ENCODE results near the gene IGSF3. TPM values are rescaled to one million over a fixed set of nuclear protein-coding genes. Genes with fewer than 3 reads are reported as not detected.

IGSF3 gene
- total RNA-seq, 6 experiments from 2014 or later = 0.42 to 4.9 (median 1.8) TPM

DNA sequence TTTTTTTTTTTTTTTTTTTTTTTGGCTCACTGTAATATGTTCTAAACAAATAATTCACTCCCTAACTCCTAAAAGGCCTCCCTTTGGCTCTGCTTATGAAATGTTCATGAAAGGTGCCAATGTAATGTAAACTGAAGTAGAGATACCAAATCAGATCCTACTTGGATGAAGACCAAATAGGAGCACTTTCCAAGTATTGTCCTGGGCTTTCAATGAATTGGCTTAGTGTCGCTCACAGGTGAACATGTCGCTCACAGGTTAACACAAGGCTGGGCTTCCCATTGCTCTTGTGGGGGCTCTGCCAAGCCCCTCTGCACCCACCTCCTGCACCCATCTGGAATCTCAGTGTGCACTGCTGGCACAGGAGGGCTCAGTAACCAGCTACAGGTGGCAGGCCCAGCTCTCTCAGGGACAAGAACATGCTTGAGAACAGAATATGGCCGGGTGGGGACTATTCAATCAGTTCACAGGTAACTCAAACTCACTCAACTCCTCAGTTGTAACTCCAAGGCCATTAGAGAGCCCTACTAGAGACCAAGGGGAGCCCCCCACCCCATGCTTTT is 86.1 kb downstream of the IGSF3 start:
- H3K27me3 ChIP-seq = no peaks in the 10 kb centered on the region
- intact Hi-C loops (cut with DNase I) = loop anchor here in 1 of 2 donors (10.0 kb wide), 1 partner anchor 93 kb away; no protein-coding TSS in a partner anchor
- ATAC-seq = peak in 2 of 4 donors; percentile 35 to 45

DNA sequence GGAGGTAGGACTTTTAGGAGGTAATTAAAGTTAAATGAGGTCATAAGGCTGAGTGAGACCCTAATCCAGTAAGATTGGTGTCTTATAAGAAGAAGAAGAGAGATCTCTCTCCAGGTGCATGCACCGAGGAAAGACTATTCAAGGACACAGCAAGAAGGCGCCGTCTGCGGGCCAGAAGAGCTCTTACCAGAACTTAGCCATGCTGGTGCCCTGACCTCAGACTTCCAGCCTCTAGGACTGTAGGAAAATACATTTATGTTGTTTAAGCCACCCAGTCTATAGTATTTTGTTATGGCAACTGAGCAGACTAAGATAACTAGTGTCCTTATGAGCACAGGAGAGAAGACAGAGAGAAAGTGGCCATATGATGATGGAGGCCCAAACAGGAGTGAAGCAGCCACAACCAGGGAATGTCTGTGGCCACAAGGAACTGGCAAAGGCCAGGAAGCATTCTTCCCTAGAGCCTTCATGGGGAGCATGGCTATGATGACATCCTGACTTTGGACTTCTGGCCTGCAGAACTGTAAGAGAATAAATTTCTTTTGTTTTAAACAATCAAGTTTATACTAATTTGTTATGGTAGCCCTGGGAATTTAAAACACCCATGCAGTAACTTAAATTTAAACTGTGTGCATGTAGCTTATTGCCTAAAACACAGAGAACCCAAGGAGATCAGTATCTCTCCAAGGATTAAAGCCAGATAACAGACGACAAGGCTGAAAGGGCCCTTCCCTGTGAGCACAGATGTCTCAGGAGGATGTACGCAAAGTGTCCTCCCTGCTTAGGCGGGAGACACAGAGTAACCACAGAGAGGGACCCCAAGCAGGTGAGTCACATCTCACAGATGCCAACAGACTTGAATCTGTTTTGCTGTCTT is 86.8 kb downstream of the IGSF3 start:
- Histone ChIP-seq H3K4me1 (no peaks in the 10 kb centered on the region), H3K27me3 (no peaks in the 10 kb centered on the region), H3K27ac (no peak overlapping the region), H3K36me3 (no peaks in the 10 kb centered on the region), H3K4me3 (no peak overlapping the region), H3K9me3 (no peaks in the 10 kb centered on the region)
- 95% methylated on average over 3 of the region's 7 CpGs for WGBS (ENCODE audit: insufficient coverage, low coverage, low lambda C conversion rate, missing lambda C conversion rate)
- ATAC-seq (no peak), DNase-seq (no peak)
- intact Hi-C loops (cut with DNase I) = loop anchor here in 1 of 2 donors (10.0 kb wide), 1 partner anchor 94 kb away; no protein-coding TSS in a partner anchor
- no peak for TF ChIP-seq POLR2A (IDR thresholded peaks at IDR 0.05)
- TF ChIP-seq, protein P1, sequence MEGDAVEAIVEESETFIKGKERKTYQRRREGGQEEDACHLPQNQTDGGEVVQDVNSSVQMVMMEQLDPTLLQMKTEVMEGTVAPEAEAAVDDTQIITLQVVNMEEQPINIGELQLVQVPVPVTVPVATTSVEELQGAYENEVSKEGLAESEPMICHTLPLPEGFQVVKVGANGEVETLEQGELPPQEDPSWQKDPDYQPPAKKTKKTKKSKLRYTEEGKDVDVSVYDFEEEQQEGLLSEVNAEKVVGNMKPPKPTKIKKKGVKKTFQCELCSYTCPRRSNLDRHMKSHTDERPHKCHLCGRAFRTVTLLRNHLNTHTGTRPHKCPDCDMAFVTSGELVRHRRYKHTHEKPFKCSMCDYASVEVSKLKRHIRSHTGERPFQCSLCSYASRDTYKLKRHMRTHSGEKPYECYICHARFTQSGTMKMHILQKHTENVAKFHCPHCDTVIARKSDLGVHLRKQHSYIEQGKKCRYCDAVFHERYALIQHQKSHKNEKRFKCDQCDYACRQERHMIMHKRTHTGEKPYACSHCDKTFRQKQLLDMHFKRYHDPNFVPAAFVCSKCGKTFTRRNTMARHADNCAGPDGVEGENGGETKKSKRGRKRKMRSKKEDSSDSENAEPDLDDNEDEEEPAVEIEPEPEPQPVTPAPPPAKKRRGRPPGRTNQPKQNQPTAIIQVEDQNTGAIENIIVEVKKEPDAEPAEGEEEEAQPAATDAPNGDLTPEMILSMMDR (IDR thresholded peaks at IDR 0.05) = no peak

More for the DNA sequence above, 86.1 kb downstream of the IGSF3 start:
- Histone ChIP-seq H3K9me3 (no peaks in the 10 kb centered on the region), H3K4me3 (no peak overlapping the region), H3K4me1 (no peaks in the 10 kb centered on the region), H3K36me3 (no peaks in the 10 kb centered on the region), H3K27ac (no peak overlapping the region)
- WGBS (ENCODE audit: insufficient coverage, low coverage, low lambda C conversion rate, missing lambda C conversion rate) = 89% methylated on average over 1 of the region's 3 CpGs
- TF ChIP-seq, protein P1 (IDR thresholded peaks at IDR 0.05) = no peak
- no peak for TF ChIP-seq POLR2A (IDR thresholded peaks at IDR 0.05)
- DNase-seq = no peak

DNA sequence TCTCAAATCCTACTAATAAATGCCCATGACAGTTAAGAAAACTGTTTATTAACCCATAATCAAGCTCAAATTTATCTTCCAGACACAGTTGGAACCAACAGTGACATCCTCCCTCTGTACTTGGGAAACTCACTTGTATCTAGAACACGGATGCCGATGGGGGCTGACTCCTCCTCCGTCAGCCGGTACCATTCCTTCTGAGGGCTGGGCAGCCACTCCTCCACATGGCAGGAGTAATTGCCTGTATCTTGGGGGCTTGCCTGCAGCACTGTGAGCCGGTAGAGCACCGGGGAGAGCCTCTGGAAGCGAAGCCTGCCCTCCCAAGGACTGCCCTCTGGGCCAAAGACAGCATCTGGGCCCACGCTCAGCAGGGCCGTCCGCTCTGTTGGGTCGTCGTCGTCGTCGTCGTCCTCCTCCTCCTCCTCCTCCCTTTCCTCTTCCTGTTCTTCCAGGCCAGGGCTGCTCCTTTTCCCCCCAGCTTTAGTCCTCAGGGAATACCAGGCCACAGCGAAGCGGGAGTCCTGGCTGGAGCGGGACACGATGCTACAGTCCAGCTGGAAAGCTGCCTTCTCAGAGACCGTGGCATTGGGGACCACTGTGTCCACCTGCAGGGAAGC is 88.2 kb downstream of the IGSF3 start:
- 85% methylated on average over 13 of the region's 21 CpGs for WGBS (ENCODE audit: insufficient coverage, low coverage, low lambda C conversion rate, missing lambda C conversion rate)
- H3K4me1 ChIP-seq = no peaks in the 10 kb centered on the region
- intact Hi-C loops (cut with DNase I) = no loop called here

DNA sequence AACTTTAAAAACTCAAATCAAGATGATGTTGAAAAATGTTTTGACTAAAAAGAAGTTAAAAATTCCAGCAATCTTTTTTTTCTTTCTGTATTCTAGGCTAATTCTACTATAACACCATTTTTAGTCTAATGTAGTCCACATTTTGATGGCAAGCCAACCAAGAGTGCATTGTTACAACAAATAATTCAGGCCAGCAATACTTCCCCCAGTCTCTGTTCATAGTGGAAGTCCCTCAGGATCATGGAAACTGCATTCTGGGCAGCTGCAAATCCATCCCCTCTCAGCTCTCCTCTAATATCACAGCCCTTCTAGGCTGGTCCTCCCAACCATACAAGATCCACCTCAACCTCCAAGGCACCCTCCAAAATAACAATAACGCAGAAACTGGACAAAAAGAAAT is 89.0 kb downstream of the IGSF3 start:
- no peaks in the 10 kb centered on the region for H3K4me1 ChIP-seq
- no peak for TF ChIP-seq POLR2A (IDR thresholded peaks at IDR 0.05)
- TF ChIP-seq, protein P1 (IDR thresholded peaks at IDR 0.05) = no peak
- no peak for DNase-seq
- intact Hi-C loops (cut with DNase I) = no loop called here
- ATAC-seq = no peak
- H3K9me3 ChIP-seq = no peaks in the 10 kb centered on the region
- no peaks in the 10 kb centered on the region for H3K27me3 ChIP-seq
- WGBS (ENCODE audit: insufficient coverage, low coverage, low lambda C conversion rate, missing lambda C conversion rate) = 89% methylated on average over 1 of the region's 1 CpG
- no peak overlapping the region for H3K27ac ChIP-seq
- H3K36me3 ChIP-seq = no peaks in the 10 kb centered on the region
- H3K4me3 ChIP-seq = no peak overlapping the region

More for the DNA sequence above, 88.2 kb downstream of the IGSF3 start:
- H3K27me3 ChIP-seq = no peaks in the 10 kb centered on the region
- H3K4me3 ChIP-seq = no peak overlapping the region
- TF ChIP-seq, protein P1 (IDR thresholded peaks at IDR 0.05) = no peak
- no peak for TF ChIP-seq POLR2A (IDR thresholded peaks at IDR 0.05)
- H3K27ac ChIP-seq = no peak overlapping the region
- H3K36me3 ChIP-seq = no peaks in the 10 kb centered on the region
- no peaks in the 10 kb centered on the region for H3K9me3 ChIP-seq
- ATAC-seq (no peak), DNase-seq (no peak)
